GM12878 (cell line): Measurements from ENCODE around the gene C19orf33. TPM values are rescaled to one million over a fixed set of nuclear protein-coding genes. Genes with fewer than 3 reads are reported as not detected.

Source experiments
- ATAC-seq: fragments of 200-7000 bp; cut with Tn5 transposase; 3 replicates; pipeline ENCODE4 v1.9.1; 2020; ENCODE audit warnings: mild to moderate bottlenecking, moderate library complexity
- BruUV-seq: library from RNA; stranded (reverse); fragments of 400-500 nt; replicated peaks from 2 replicates; lab custom pipeline; 2021; lab: Mats Ljungman, UMichigan
- CTCF ChIA-PET: fragments of 300-600 bp; sonication (Branson Sonifier 250); formaldehyde crosslinking; extraction: SDS; loops from one replicate; lab custom pipeline; 2021; ENCODE audit warnings: inconsistent platforms; lab: Yijun Ruan, JAX
- POLR2A ChIA-PET: fragments of 350-600 bp; formaldehyde crosslinking; extraction: SDS; loops from one replicate; lab custom pipeline; 2021; ENCODE audit warnings: inconsistent platforms; lab: Charles Lee
- RAD21 ChIA-PET: fragments of 300-600 bp; sonication (Branson Sonifier 250); formaldehyde crosslinking; loops from one replicate; lab custom pipeline; 2023; ENCODE audit warnings: antibody characterized with exemption; ENCODE audit not compliant: unreplicated experiment; lab: Charles Lee
- SMC1A ChIA-PET: fragments of 300-600 bp; sonication (Branson Sonifier 250); formaldehyde crosslinking; loops from one replicate; lab custom pipeline; 2023; ENCODE audit not compliant: unreplicated experiment, uncharacterized antibody; lab: Charles Lee
- DNase-seq: peaks from one replicate; pipeline ENCODE4 v3.0.0-alpha.2; 2011; ENCODE audit warnings: low read depth, low spot score
- FAIRE-seq: peaks from 3 replicates; lab custom pipeline; 2011; peaks lifted over from hg19 to GRCh38; lab: Jason Lieb, UNC
- H2AFZ ChIP-seq: 2 replicates; pipeline ENCODE4 v1.6.0; 2011; ENCODE audit warnings: low read depth, low read length, control low read depth; ENCODE audit not compliant: control insufficient read depth
- H3K27ac ChIP-seq: 2 replicates; pipeline ENCODE4 v1.5.1; 2011; ENCODE audit warnings: control low read depth; ENCODE audit not compliant: control insufficient read depth, insufficient read depth
- H3K27me3 ChIP-seq, 2 experiments: replicated peaks in 1 of 2; 2 replicates each; pipeline versions ENCODE4 v1.6.0 to v1.6.1; 2011; ENCODE audit warnings: low read length in 1 of 2; ENCODE audit not compliant: control insufficient read depth in 2 of 2, insufficient read depth in 2 of 2
- H3K36me3 ChIP-seq, 2 experiments: 2 replicates each; pipeline ENCODE4 v1.5.1; 2011; ENCODE audit warnings: low read length in 1 of 2; ENCODE audit not compliant: control insufficient read depth in 2 of 2, insufficient read depth in 2 of 2
- H3K4me1 ChIP-seq: 2 replicates; pipeline ENCODE4 v1.6.1; 2011; ENCODE audit warnings: mild to moderate bottlenecking, low read length, moderate library complexity, mixed read lengths; ENCODE audit not compliant: control insufficient read depth, insufficient read depth
- H3K4me2 ChIP-seq: 2 replicates; pipeline ENCODE4 v1.6.0; 2011; ENCODE audit warnings: control low read depth; ENCODE audit not compliant: control insufficient read depth, insufficient read depth
- H3K4me3 ChIP-seq: fragments of 200-600 bp; sonication (generic); 2 replicates; pipeline ENCODE4 v1.5.1; 2016
- H3K79me2 ChIP-seq: 2 replicates; pipeline ENCODE4 v1.6.0; 2011; ENCODE audit warnings: low read length; ENCODE audit not compliant: control insufficient read depth, insufficient read depth
- H3K9ac ChIP-seq: 2 replicates; pipeline ENCODE4 v1.8.0; 2011; ENCODE audit warnings: low read length, control low read depth, mixed read lengths; ENCODE audit not compliant: control insufficient read depth, insufficient read depth
- H3K9me3 ChIP-seq: replicated peaks from 3 replicates; pipeline ENCODE4 v1.5.1; 2011; ENCODE audit warnings: mild to moderate bottlenecking, low read length; ENCODE audit not compliant: control insufficient read depth, insufficient read depth
- H4K20me1 ChIP-seq: 2 replicates; pipeline ENCODE4 v1.6.0; 2011; ENCODE audit not compliant: control insufficient read depth, insufficient read depth
- ATF3 ChIP-seq: IDR thresholded peaks from 2 replicates; pipeline ENCODE4 v1.6.1; 2011; ENCODE audit warnings: low read depth, mild to moderate bottlenecking, low read length, moderate library complexity, borderline replicate concordance; ENCODE audit errors: extremely low read depth
- BRCA1 ChIP-seq: IDR thresholded peaks from 2 replicates; pipeline ENCODE4 v1.6.1; 2011; ENCODE audit warnings: low read depth, low read length, improper control_type of control experiment
- CHD1 ChIP-seq: IDR thresholded peaks from 2 replicates; pipeline ENCODE4 v1.6.1; 2012; ENCODE audit warnings: low read depth, low read length, improper control_type of control experiment
- MTA2 ChIP-seq: fragments of 450-650 bp; IDR thresholded peaks from 2 replicates; pipeline ENCODE4 v1.6.1; 2016; ENCODE audit warnings: low read depth, mild to moderate bottlenecking, moderate library complexity
- NR2C1 ChIP-seq: fragments of 450-650 bp; IDR thresholded peaks from 2 replicates; pipeline ENCODE4 v1.6.1; 2017; ENCODE audit warnings: antibody characterized with exemption, mild to moderate bottlenecking, moderate library complexity
- YBX1 ChIP-seq: fragments of 450-650 bp; IDR thresholded peaks from 2 replicates; pipeline ENCODE4 v1.6.1; 2016; ENCODE audit warnings: antibody characterized with exemption
- ZNF592 ChIP-seq: fragments of 450-650 bp; IDR thresholded peaks from 2 replicates; pipeline ENCODE4 v1.6.1; 2017; ENCODE audit warnings: mild to moderate bottlenecking, moderate library complexity
- WGBS: methylation state at CpG from one replicate; pipeline ENCODE4 v1.1.6; 2016; ENCODE audit warnings: low lambda C conversion rate; ENCODE audit not compliant: insufficient replicate concordance, insufficient coverage; ENCODE audit errors: missing lambda C conversion rate; 5-methylcytosine and 5-hydroxymethylcytosine counted together
- in situ Hi-C: fragments of 300-500 bp; cut with MboI; formaldehyde crosslinking; loops from 9 replicates; pipeline ENCODE4 v1.14.3; 2018; ENCODE audit warnings: mixed read lengths
- intact Hi-C: fragments of 100-400 bp; cut with micrococcal nuclease; formaldehyde crosslinking; loops from one replicate; pipeline ENCODE4 v1.14.2; 2022; ENCODE audit not compliant: unreplicated experiment
- polyA plus RNA-seq, 11 experiments: library from polyadenylated mRNA; depleted of rRNA in 4 of 11; unstranded in 6 of 11; stranded (reverse) in 5 of 11; fragments of >200 nt; fragmentation: Nextera tagmentation in 4 of 11; fragmentation: Illumina TruSeq in 1 of 11; extraction: Ambion mirVana in 4 of 11; extraction: Trizol in 1 of 11; gene quantifications; 1 replicate in 1 of 11; 2 replicates in 10 of 11; pipeline versions ENCODE4 v1.2.1 to v1.2.3, GENCODE V29; 2011 to 2016; ENCODE audit warnings: inconsistent platforms in 2 of 11, missing spikeins in 2 of 11, low read depth in 1 of 11
- total RNA-seq, 4 experiments: library from RNA; depleted of rRNA in 3 of 4; stranded (reverse); fragments of >200 nt in 3 of 4; fragmentation: Illumina TruSeq in 1 of 4; extraction: Trizol in 1 of 4; gene quantifications; 2 replicates each; pipeline versions ENCODE4 v1.2.1 to v1.2.3, GENCODE V29; 2013 to 2021

The C19orf33 gene
- total and polyA plus RNA-seq, 10 of the 15 experiments (the other 5 are each of a cell fraction or from before 2014, with no cell fraction given), result 0.28 to 0.45 TPM; not detected in 8

GRCh38 chr19:38265921-38266429, 38.1 kb upstream of the C19orf33 start:
- no TSS peak for BruUV-seq
- TF ChIP-seq MTA2 (no peak), YBX1 (no peak), BRCA1 (no peak), NR2C1 (no peak)
- TF ChIP-seq, all 136 proteins: peak for 0
- ChIA-PET POLR2A (interaction anchor here (0.7 kb wide), 1 partner anchor 9 kb away, joined by 3 read pairs; no protein-coding TSS in a partner anchor), SMC1A (interaction anchor here (0.7 to 1.8 kb wide), 2 partner anchors 22 to 29 kb away, joined by 3 to 5 read pairs; no protein-coding TSS in a partner anchor), CTCF (interaction anchor here (0.5 to 2.1 kb wide), 5 partner anchors 10 to 152 kb away, joined by 3 to 6 read pairs (median 3); no protein-coding TSS in a partner anchor), RAD21 (interaction anchor here (0.7 to 0.9 kb wide), 2 partner anchors 23 to 70 kb away, joined by 3 to 4 read pairs; partner anchors contain the start of gene CATSPERG)
- Histone ChIP-seq H3K36me3 (no peaks in the 10 kb centered on the region), H2AFZ (no peak overlapping the region), H3K9ac (no peak overlapping the region), H3K9me3 (no peaks in the 10 kb centered on the region), H4K20me1 (no peaks in the 10 kb centered on the region), H3K79me2 (no peaks in the 10 kb centered on the region), H3K27me3 (peaks cover 0 to 2% of the 10 kb centered on the region in 2 experiments; a peak in 2 of 4 replicates), H3K4me2 (no peak overlapping the region), H3K4me1 (peaks cover 9% of the 10 kb centered on the region), H3K4me3 (no peak overlapping the region), H3K27ac (no peak overlapping the region)
- FAIRE-seq (no peak), DNase-seq (no peak), ATAC-seq (no peak)
- in situ Hi-C loops (no loop called here), intact Hi-C loops (no loop called here)
- WGBS, result 65% methylated on average over 12 of the region's 12 CpGs

- no peak for DNase-seq
Measured at GRCh38 chr19:38266981-38267597, 37.0 kb upstream of the C19orf33 start.

More at GRCh38 chr19:38266981-38267597, 37.0 kb upstream of the C19orf33 start:
- Histone ChIP-seq H4K20me1 (no peaks in the 10 kb centered on the region), H3K9me3 (no peaks in the 10 kb centered on the region), H3K27ac (no peak overlapping the region), H3K36me3 (no peaks in the 10 kb centered on the region)
- ATAC-seq, result no peak
- RAD21 ChIA-PET, result no interaction called here
- TF ChIP-seq CHD1 (no peak), ZNF592 (no peak), ATF3 (no peak)
- TF ChIP-seq, all 136 proteins: peak for 0
- no peak overlapping the region for H3K4me2 ChIP-seq
- in situ Hi-C loops, result no loop called here
- peaks cover 9% of the 10 kb centered on the region for H3K4me1 ChIP-seq
- BruUV-seq, result no TSS peak
- ChIA-PET CTCF (interaction anchor here (0.6 to 2.1 kb wide), 2 partner anchors 23 to 419 kb away, joined by 3 to 6 read pairs; no protein-coding TSS in a partner anchor), POLR2A (interaction anchor here (0.7 kb wide), 1 partner anchor 8 kb away, joined by 3 read pairs; no protein-coding TSS in a partner anchor), SMC1A (interaction anchor here (1.8 kb wide), 1 partner anchor 23 kb away, joined by 5 read pairs; no protein-coding TSS in a partner anchor)
- H2AFZ ChIP-seq, result no peak overlapping the region
- H3K27me3 ChIP-seq, result peaks cover 0 to 2% of the 10 kb centered on the region in 2 experiments; a peak in 2 of 4 replicates
- no peaks in the 10 kb centered on the region for H3K79me2 ChIP-seq
- 59% methylated on average over 12 of the region's 12 CpGs for WGBS
- no peak overlapping the region for H3K4me3 ChIP-seq
- FAIRE-seq, result no peak
- intact Hi-C loops, result no loop called here
- H3K9ac ChIP-seq, result no peak overlapping the region
